H1 (cell line): ENCODE measurements around the gene SLC35G6.

ENCODE experiments used
- BACH1 ChIP-seq: IDR thresholded peaks from 2 replicates; pipeline ENCODE4 v1.6.1; 2012; ENCODE audit warnings: low read length, improper control_type of control experiment
- CTCF ChIP-seq, 3 experiments: IDR thresholded peaks; 1 replicate in 2 of 3; 2 replicates in 1 of 3; pipeline versions ENCODE4 v1.5.1 to v1.6.1; 2011; ENCODE audit warnings: low read length in 3 of 3, mild to moderate bottlenecking in 3 of 3, inconsistent platforms in 2 of 3, low read depth in 1 of 3, moderate library complexity in 1 of 3; ENCODE audit not compliant: insufficient read depth in 1 of 3; ENCODE audit errors: control extremely low read depth in 1 of 3

DNA sequence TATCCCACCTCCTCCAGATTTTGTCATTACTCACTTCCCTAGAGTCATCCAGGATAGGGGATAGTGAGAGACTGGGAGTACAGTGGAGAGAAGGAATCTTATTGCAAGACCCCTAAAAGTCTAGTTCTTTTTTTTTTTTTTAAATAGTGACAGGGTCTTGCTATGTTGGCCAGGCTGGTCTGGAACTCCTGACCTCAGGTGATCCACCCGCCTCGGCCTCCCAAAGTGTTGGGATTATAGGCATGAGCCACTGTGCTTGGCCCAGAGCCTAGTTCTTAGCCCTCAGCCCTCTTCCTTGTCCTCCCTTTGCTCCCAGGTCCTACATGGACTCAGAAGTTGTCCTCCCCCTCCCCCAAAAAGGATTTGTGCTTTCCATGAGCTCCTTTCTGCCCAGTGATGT, 39.1 kb upstream of the SLC35G6 start:
- TF ChIP-seq BACH1 = no peak
- no peak for TF ChIP-seq CTCF (IDR thresholded peaks at IDR 0.05; ENCODE audit: control extremely low read depth in 1 of 3, insufficient read depth in 1 of 3, low read depth in 1 of 3, low read length in 3 of 3)
